Fibroblast of pulmonary artery (primary cell): Measurements from ENCODE around the gene COQ10A.
A peak's percentile ranks its signal among the peaks of the same experiment; 100 is the strongest.

Source experiments
- DNase-seq: peaks from one replicate; pipeline ENCODE4 v3.0.0-alpha.2; 2010; ENCODE audit warnings: low read depth
- H3K4me3 ChIP-seq: replicated peaks from 2 replicates; pipeline ENCODE4 v1.5.1; 2011; ENCODE audit warnings: low read depth, mild to moderate bottlenecking, control low read depth, low read length, moderate library complexity
- CTCF ChIP-seq: IDR thresholded peaks from 2 replicates; pipeline ENCODE4 v1.5.1; 2011; ENCODE audit warnings: mild to moderate bottlenecking, control low read depth, low read length, inconsistent platforms; ENCODE audit errors: missing control alignments

COQ10A gene

DNA sequence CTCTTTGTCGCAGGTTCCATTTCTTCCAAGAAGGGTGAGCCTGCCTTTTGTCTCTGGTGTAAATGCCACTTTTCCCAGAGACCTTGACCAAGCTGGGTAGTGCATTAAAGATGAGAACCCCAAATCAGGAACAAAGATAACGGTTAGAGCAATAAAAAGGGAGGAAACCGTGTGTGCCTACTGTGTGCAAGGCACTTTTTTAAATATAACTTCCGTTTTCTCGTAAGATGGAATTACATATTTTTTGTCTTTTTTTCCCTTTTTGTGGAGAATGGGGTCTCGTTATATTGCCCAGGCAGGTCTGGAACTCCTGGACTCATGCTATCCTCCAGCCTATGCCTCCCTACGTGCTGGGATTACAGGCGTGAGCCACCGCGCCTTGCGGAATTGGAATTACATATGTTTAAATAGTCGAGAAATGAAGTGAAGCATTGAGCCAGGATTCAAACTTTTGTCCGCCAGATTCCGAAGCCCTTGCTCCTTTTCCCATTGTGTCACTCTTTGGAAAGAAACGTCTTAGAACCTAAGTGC lies 43.1 kb upstream of the COQ10A start:
- peak overlapping the region; percentile 28 for H3K4me3 ChIP-seq
- no peak for TF ChIP-seq CTCF
- DNase-seq = no peak

DNA sequence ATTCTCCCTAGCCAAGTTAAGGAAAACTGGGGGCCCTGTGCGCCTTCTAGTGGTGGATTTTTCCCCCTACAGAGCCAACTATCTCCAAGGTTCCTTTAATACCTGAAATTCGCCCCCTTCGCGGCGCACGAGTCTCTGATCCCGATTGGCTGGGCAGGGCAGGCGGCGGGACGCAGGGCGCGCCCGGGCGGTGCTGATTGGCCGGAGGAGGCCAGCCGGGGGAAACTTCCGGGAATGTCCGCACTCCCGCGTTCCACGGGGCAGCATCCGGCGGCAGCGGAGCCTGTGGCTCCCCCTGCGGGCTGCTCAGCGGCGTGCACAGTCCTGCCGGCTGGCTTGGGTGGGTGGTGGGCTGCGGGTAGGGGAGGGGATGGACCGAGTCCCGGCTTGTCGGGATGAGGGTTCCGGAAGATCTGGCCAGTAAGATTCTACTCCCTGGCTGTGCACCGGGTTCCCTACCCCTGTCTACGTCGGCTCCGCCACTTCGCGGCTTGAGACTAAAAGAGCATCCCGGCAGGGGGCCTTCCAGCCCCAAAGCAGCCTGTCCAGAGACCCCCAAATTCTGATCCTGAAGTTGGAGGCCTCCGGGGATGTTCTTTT lies 42.5 kb upstream of the COQ10A start, which contains the start of gene NABP2:
Gene NABP2, plus strand, starts transcription at position 241 of the 600 bp plus-strand sequence. CDS start 515 bp downstream, outside the sequence.
- peak; percentile 98 for DNase-seq
- peak; percentile 71 for TF ChIP-seq CTCF
- peak within 1 kb of the TSS; percentile 80 for H3K4me3 ChIP-seq

GRCh38 chr12:56224954-56225353 lies 41.8 kb upstream of the COQ10A start:
- no peak for DNase-seq
- no peak for TF ChIP-seq CTCF
- peak overlapping the region; percentile 80 for H3K4me3 ChIP-seq

GRCh38 chr12:56229082-56229481 lies 37.7 kb upstream of the COQ10A start:
- no peak for TF ChIP-seq CTCF
- no peak for DNase-seq
- no peak overlapping the region for H3K4me3 ChIP-seq

DNA sequence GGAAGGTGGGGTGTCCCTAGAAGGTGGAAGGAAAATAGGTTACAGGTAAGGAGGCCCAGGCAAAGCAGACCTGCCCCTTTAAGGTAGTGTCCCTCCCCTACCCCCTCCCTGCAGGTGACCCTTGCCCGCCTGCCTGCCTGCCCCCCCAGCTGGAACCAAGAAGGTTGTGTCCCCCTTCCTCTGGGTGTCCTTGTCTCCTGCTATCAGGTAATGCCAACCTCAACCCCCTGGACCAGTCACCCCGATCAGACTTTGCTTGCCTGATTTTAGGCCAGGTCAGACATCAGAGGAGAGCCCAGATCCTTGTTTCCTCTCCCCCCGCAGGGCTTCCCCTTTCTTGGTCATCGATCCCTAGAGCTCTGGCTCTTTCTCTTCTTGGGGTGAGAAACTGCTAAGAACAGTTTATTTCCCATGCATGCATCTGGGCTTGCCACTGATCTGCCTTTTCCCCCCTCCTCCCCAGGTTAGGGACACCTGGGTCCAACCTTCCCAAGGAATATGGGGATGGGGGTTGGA lies 36.8 kb upstream of the COQ10A start, which contains the start of gene SLC39A5:
Gene SLC39A5, plus strand, starts transcription at position 136 of the 516 bp plus-strand sequence. CDS start 1,224 bp downstream, outside the sequence.
- DNase-seq = no peak
- TF ChIP-seq CTCF = no peak
- no peak within 1 kb of the TSS for H3K4me3 ChIP-seq

DNA sequence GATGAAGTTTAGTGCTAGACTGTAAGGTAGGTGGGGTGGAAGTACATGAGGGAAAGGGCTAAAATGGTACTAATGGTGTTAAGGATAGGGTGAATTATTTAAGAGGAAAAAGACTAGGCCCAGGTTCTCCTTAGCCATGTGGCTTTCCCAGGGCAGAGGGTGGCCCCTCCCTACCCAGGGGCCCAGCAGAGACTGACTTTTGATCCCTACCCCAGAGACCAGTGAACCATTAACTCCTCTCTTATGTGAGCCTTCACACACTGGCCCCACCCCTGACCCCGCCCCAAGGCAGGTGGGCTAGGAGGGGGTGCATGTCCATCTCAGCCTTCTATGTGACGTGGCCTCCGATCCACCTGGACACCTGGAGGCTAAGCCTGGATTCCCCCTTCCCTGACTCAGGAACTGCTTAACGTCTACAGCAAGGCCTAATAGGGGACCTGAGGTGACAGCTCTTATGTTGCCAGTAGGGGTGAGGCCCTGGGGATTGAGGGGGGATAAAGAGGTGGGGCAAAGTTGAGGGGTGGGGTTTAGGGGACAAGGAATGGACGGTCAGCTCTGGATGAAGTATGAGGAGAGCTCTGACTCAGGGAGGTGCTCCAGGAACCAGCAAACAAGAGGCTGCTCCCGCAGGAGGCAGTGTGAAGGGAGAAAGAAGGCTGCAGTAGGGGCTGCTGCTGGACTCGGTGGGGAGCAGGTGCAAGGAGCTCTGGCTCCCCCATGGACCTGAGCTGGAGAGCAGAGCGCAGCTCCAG lies 36.1 kb upstream of the COQ10A start:
- DNase-seq = no peak
- no peak for TF ChIP-seq CTCF
- no peak overlapping the region for H3K4me3 ChIP-seq
